ENCODE data around the gene ANXA6. TPM values are rescaled to one million over a fixed set of nuclear protein-coding genes. Genes with fewer than 3 reads are reported as not detected.
A peak's percentile ranks its signal among the peaks of the same experiment; 100 is the strongest.

ANXA6 gene
- total and polyA plus RNA-seq, 10 of the 15 experiments (the other 5 are each of a cell fraction or from before 2014, with no cell fraction given) = 44.0 to 571 (median 465) TPM

GRCh38 chr5:151094852-151095245, 62.7 kb downstream of the ANXA6 start:
- H3K27ac ChIP-seq (ENCODE audit: control insufficient read depth, insufficient read depth) = peak overlapping the region; percentile 98
- BruUV-seq (replicated peaks) = no TSS peak
- H3K9me3 ChIP-seq (replicated peaks; ENCODE audit: control insufficient read depth, insufficient read depth, low read length) = no peaks in the 10 kb centered on the region
- peaks cover 16% of the 10 kb centered on the region for H3K79me2 ChIP-seq (ENCODE audit: control insufficient read depth, insufficient read depth, low read length)
- no peak overlapping the region for H2AFZ ChIP-seq (ENCODE audit: control insufficient read depth, low read depth, low read length)
- TF ChIP-seq BCL3 (IDR thresholded peaks at IDR 0.05; ENCODE audit: borderline replicate concordance, insufficient read depth, low read depth, low read length, poor library complexity, severe bottlenecking) (peak; percentile 3), SPI1 (IDR thresholded peaks at IDR 0.05; ENCODE audit: borderline replicate concordance, insufficient read depth, low read depth, low read length) (0 out of 2 replicates have a peak, but pooled peaks have one; percentile 0), POLR2AphosphoS2 (IDR thresholded peaks at IDR 0.05; ENCODE audit: low read depth, low read length) (0 out of 2 replicates have a peak, but pooled peaks have one; percentile 18), ATF3 (IDR thresholded peaks at IDR 0.05; ENCODE audit: borderline replicate concordance, extremely low read depth, low read depth, low read length) (no peak)
- in situ Hi-C loops (cut with MboI) = no loop called here
- H3K36me3 ChIP-seq (ENCODE audit: control insufficient read depth in 2 of 2, insufficient read depth in 2 of 2, low read length in 1 of 2) = peaks cover 0 to 13% of the 10 kb centered on the region in 2 experiments; a peak in 2 of 4 replicates
- H3K4me2 ChIP-seq (ENCODE audit: control insufficient read depth, insufficient read depth) = peak overlapping the region; percentile 87
- ChIA-PET RAD21 (ENCODE audit: unreplicated experiment) (interaction anchor here (1.4 to 5.7 kb wide), 3 partner anchors 11 to 58 kb away, joined by 4 to 94 read pairs (median 7); partner anchors contain the start of gene TNIP1), POLR2A (interaction anchor here (0.9 to 8.2 kb wide), 4 partner anchors 14 to 163 kb away, joined by 3 to 222 read pairs (median 3); partner anchors contain the start of gene TNIP1), SMC1A (ENCODE audit: uncharacterized antibody, unreplicated experiment) (interaction anchor here (0.7 to 6.0 kb wide), 6 partner anchors 10 to 46 kb away, joined by 3 to 125 read pairs (median 3); partner anchors contain the start of gene TNIP1), CTCF (interaction anchor here (0.9 to 6.3 kb wide), 3 partner anchors 20 to 46 kb away, joined by 3 to 78 read pairs (median 3); no protein-coding TSS in a partner anchor)
- FAIRE-seq (no peak), DNase-seq (ENCODE audit: low read depth, low spot score) (no peak), ATAC-seq (peak; percentile 8)
- peak overlapping the region; percentile 69; the same call in 1 of the 2 replicates for H3K9ac ChIP-seq (ENCODE audit: control insufficient read depth, insufficient read depth, low read length)
- no peaks in the 10 kb centered on the region for H3K27me3 ChIP-seq (replicated peaks in 1 of 2; ENCODE audit: control insufficient read depth in 2 of 2, insufficient read depth in 2 of 2, low read length in 1 of 2)
- H3K4me3 ChIP-seq = no peak overlapping the region
- peaks cover 72% of the 10 kb centered on the region for H3K4me1 ChIP-seq (ENCODE audit: control insufficient read depth, insufficient read depth, low read length)
- intact Hi-C loops (cut with micrococcal nuclease; ENCODE audit: unreplicated experiment) = no loop called here
- H4K20me1 ChIP-seq (ENCODE audit: control insufficient read depth, insufficient read depth) = no peaks in the 10 kb centered on the region
- WGBS (ENCODE audit: insufficient coverage, insufficient replicate concordance, low lambda C conversion rate, missing lambda C conversion rate) = 14% methylated on average over 8 of the region's 8 CpGs
